A673 (cell line): ENCODE results near the gene LRRC23. TPM values are rescaled to one million over a fixed set of nuclear protein-coding genes. Genes with fewer than 3 reads are reported as not detected.

ENCODE experiments used
- BruUV-seq: library from RNA; stranded (reverse); fragments of 400-500 nt; replicated peaks from 2 replicates; lab custom pipeline; 2021; lab: Mats Ljungman, UMichigan
- CTCF ChIA-PET: fragments of 300-600 bp; sonication (Branson Sonifier 250); formaldehyde crosslinking; loops from one replicate; lab custom pipeline; 2022; ENCODE audit warnings: antibody characterized with exemption; lab: Charles Lee
- POLR2A ChIA-PET: fragments of 300-600 bp; sonication (Branson Sonifier 250); formaldehyde crosslinking; loops from one replicate; lab custom pipeline; 2022; ENCODE audit warnings: antibody characterized with exemption; ENCODE audit not compliant: low non-redundant PET; lab: Charles Lee
- DNase-seq: peaks from one replicate; pipeline ENCODE4 v3.0.0-alpha.2; 2015; ENCODE audit warnings: low spot score
- H3K27ac ChIP-seq: fragments of 200-600 bp; sonication (generic); 2 replicates; pipeline ENCODE4 v1.5.1; 2016; ENCODE audit warnings: mixed run types, low read depth, mild to moderate bottlenecking, mixed read lengths, antibody characterized with exemption, low read length; ENCODE audit not compliant: poor library complexity, severe bottlenecking
- H3K27me3 ChIP-seq: fragments of 200-600 bp; sonication (generic); replicated peaks from 2 replicates; pipeline ENCODE4 v1.6.1; 2017; ENCODE audit warnings: mixed run types, low read depth, mild to moderate bottlenecking, mixed read lengths, antibody characterized with exemption, low read length; ENCODE audit not compliant: insufficient read depth, poor library complexity
- H3K36me3 ChIP-seq: fragments of 200-600 bp; sonication (generic); 2 replicates; pipeline ENCODE4 v1.6.1; 2016; ENCODE audit warnings: mixed run types, mild to moderate bottlenecking, mixed read lengths, antibody characterized with exemption, low read length; ENCODE audit not compliant: insufficient read depth, poor library complexity, severe bottlenecking
- H3K4me1 ChIP-seq: fragments of 200-600 bp; sonication (generic); 2 replicates; pipeline ENCODE4 v1.6.1; 2017; ENCODE audit warnings: mixed run types, mild to moderate bottlenecking, mixed read lengths, antibody characterized with exemption, low read length; ENCODE audit not compliant: insufficient read depth, poor library complexity, severe bottlenecking
- H3K4me3 ChIP-seq: fragments of 200-600 bp; sonication (generic); 2 replicates; pipeline ENCODE4 v1.5.1; 2016; ENCODE audit warnings: low read depth, mixed run types, mild to moderate bottlenecking, mixed read lengths, low read length; ENCODE audit not compliant: poor library complexity, severe bottlenecking
- H3K9me3 ChIP-seq: fragments of 200-600 bp; sonication (generic); 2 replicates; pipeline ENCODE4 v1.6.1; 2016; ENCODE audit warnings: mixed run types, low read depth, mild to moderate bottlenecking, mixed read lengths, antibody characterized with exemption, low read length; ENCODE audit not compliant: poor library complexity, severe bottlenecking
- CTCF ChIP-seq: fragments of 300-800, 200-600 bp; sonication (generic); conservative IDR thresholded peaks from 2 replicates; pipeline ENCODE4 v1.5.1; 2017; ENCODE audit warnings: low read depth, mild to moderate bottlenecking, antibody characterized with exemption, low read length, moderate library complexity, mixed read lengths
- EZH2 ChIP-seq: fragments of 200-600 bp; sonication (generic); IDR thresholded peaks from 2 replicates; pipeline ENCODE4 v1.6.1; 2017; ENCODE audit warnings: borderline replicate concordance, low read depth, mild to moderate bottlenecking, mixed read lengths, antibody characterized with exemption, low read length; ENCODE audit not compliant: poor library complexity, severe bottlenecking
- intact Hi-C: fragments of 100-400 bp; cut with micrococcal nuclease; formaldehyde crosslinking; loops from one replicate; pipeline ENCODE4 v1.10.0; 2022; ENCODE audit not compliant: unreplicated experiment
- total RNA-seq: library from RNA; stranded (reverse); gene quantifications from 2 replicates; pipeline ENCODE4 v1.2.3, GENCODE V29; 2021

The LRRC23 gene
- total RNA-seq, 1 experiment from 2014 or later: 7.7 TPM

- POLR2A ChIA-PET: interaction anchor here (0.6 to 0.7 kb wide), 3 partner anchors 65 to 72 kb away, joined by 3 to 4 read pairs (median 4); partner anchors contain the start of genes C12orf57 and RNU7-1
- no peaks in the 10 kb centered on the region for H3K9me3 ChIP-seq
- intact Hi-C loops: loop anchor here (5.0 kb wide), 2 partner anchors 66 to 241 kb away; no protein-coding TSS in a partner anchor
- no peaks in the 10 kb centered on the region for H3K27me3 ChIP-seq
- peak overlapping the region; percentile 75 for H3K4me3 ChIP-seq
- no TSS peak for BruUV-seq
- CTCF ChIA-PET: interaction anchor here (1.1 to 2.3 kb wide), 3 partner anchors 11 to 20 kb away, joined by 4 to 13 read pairs (median 10); partner anchors contain the start of genes CDCA3 and USP5
- peaks cover 31% of the 10 kb centered on the region for H3K4me1 ChIP-seq
- DNase-seq: peak; percentile 38
- peaks cover 34% of the 10 kb centered on the region for H3K36me3 ChIP-seq
- no peak for TF ChIP-seq EZH2
- TF ChIP-seq CTCF: no peak
- peak overlapping the region; percentile 74 for H3K27ac ChIP-seq
Observed at GRCh38 chr12:6871052-6871957, 33.3 kb upstream of the LRRC23 start.

- POLR2A ChIA-PET: interaction anchor here (0.5 to 0.7 kb wide), 4 partner anchors 19 to 236 kb away, joined by 3 to 10 read pairs (median 3); partner anchors contain the start of gene ZNF384
- Histone ChIP-seq H3K4me1 (peaks cover 23% of the 10 kb centered on the region), H3K9me3 (no peaks in the 10 kb centered on the region), H3K36me3 (peaks cover 34% of the 10 kb centered on the region), H3K27ac (peak overlapping the region; percentile 74), H3K4me3 (peak overlapping the region; percentile 75), H3K27me3 (no peaks in the 10 kb centered on the region)
- BruUV-seq: TSS peak; percentile 66
- intact Hi-C loops: loop anchor here (2.0 to 5.0 kb wide), 4 partner anchors 18 to 240 kb away; partner anchors contain the start of gene LRRC23
- CTCF ChIA-PET: interaction anchor here (0.6 to 2.3 kb wide), 12 partner anchors 10 to 118 kb away, joined by 3 to 13 read pairs (median 4); partner anchors contain the start of genes CDCA3, ENO2 and USP5
- peak; percentile 90 for DNase-seq
- TF ChIP-seq CTCF (peak; percentile 97), EZH2 (no peak)
Observed at GRCh38 chr12:6872073-6873048, 32.3 kb upstream of the LRRC23 start.
